ENCODE results near the gene CFAP47. TPM values are rescaled to one million over a fixed set of nuclear protein-coding genes. Genes with fewer than 3 reads are reported as not detected.

Gene CFAP47
- total and polyA plus RNA-seq, 2 of the 13 experiments (the other 11 are each of a cell fraction or from before 2014, with no cell fraction given), result not detected

GRCh38 chrX:36062778-36063177 lies 143.2 kb downstream of the CFAP47 start (continued):
- TF ChIP-seq FOSL2 (CRISPR knock-in tag; IDR thresholded peaks at IDR 0.05) (no peak), MXD1 (CRISPR knock-in tag; IDR thresholded peaks at IDR 0.05) (no peak), GPN1 (CRISPR knock-in tag; IDR thresholded peaks at IDR 0.05; ENCODE audit: borderline replicate concordance) (no peak), JUN (CRISPR knock-in tag; IDR thresholded peaks at IDR 0.05) (no peak), PAWR (CRISPR knock-in tag; IDR thresholded peaks at IDR 0.05; ENCODE audit: borderline replicate concordance) (no peak), PRDM4 (CRISPR knock-in tag; IDR thresholded peaks at IDR 0.05; ENCODE audit: borderline replicate concordance) (no peak), MAFK (conservative IDR thresholded peaks at IDR 0.05 in 1 of 2, IDR thresholded peaks at IDR 0.05 in 1 of 2; ENCODE audit: low read length in 2 of 2) (no peak), ETS1 (CRISPR knock-in tag; IDR thresholded peaks at IDR 0.05) (no peak), SMC3 (IDR thresholded peaks at IDR 0.05; ENCODE audit: low read length) (no peak)

GRCh38 chrX:36071061-36071460 lies 151.5 kb downstream of the CFAP47 start:
- H3K27me3 ChIP-seq (ENCODE audit: control insufficient read depth in 1 of 2, insufficient read depth in 2 of 2, low read length in 2 of 2), result no peaks in the 10 kb centered on the region
- intact Hi-C loops (cut with micrococcal nuclease; ENCODE audit: unreplicated experiment) (no loop called here), in situ Hi-C loops (cut with HindIII; ENCODE audit: extremely low pct_ligation_motif_present, low pct_unique_long_range_greater_than_20kb) (no loop called here)
- no peak overlapping the region for H3K4me2 ChIP-seq (ENCODE audit: low read depth, low read length)
- H3K27ac ChIP-seq (ENCODE audit: extremely low read length, insufficient read depth, low read length), result no peak overlapping the region
- H3K4me3 ChIP-seq (replicated peaks in 1 of 3; ENCODE audit: insufficient read depth in 1 of 3, low read depth in 2 of 3, low read length in 3 of 3), result no peak overlapping the region
- no peaks in the 10 kb centered on the region for H3K36me3 ChIP-seq (replicated peaks in 1 of 2; ENCODE audit: control insufficient read depth in 1 of 2, insufficient read depth in 2 of 2, low read length in 2 of 2)
- ChIA-PET CTCF (ENCODE audit: low intra/inter-chr PET ratio, low total read pairs) (no interaction called here), POLR2A (no interaction called here)
- FAIRE-seq (no peak), DNase-seq (ENCODE audit: low spot score) (no peak), ATAC-seq (no peak)
- no peak overlapping the region for H3K9ac ChIP-seq (ENCODE audit: insufficient read depth, low read depth, low read length)
- H4K20me1 ChIP-seq (ENCODE audit: insufficient read depth, low read length), result no peaks in the 10 kb centered on the region
- no peaks in the 10 kb centered on the region for H3K9me3 ChIP-seq (ENCODE audit: low read length)
- no peak overlapping the region for H2AFZ ChIP-seq (ENCODE audit: low read length)
- no peaks in the 10 kb centered on the region for H3K4me1 ChIP-seq (ENCODE audit: insufficient read depth, low read length)
- no peaks in the 10 kb centered on the region for H3K79me2 ChIP-seq (ENCODE audit: insufficient read depth, low read length)
- WGBS (ENCODE audit: low lambda C conversion rate), result 10% methylated on average over 2 of the region's 2 CpGs
- no TSS peak for BruUV-seq (replicated peaks)
- TF ChIP-seq UBTF (CRISPR knock-in tag; IDR thresholded peaks at IDR 0.05) (no peak), TSC22D2 (CRISPR knock-in tag; IDR thresholded peaks at IDR 0.05; ENCODE audit: borderline replicate concordance) (no peak), SCMH1 (CRISPR knock-in tag; IDR thresholded peaks at IDR 0.05; ENCODE audit: borderline replicate concordance) (no peak), ELF4 (CRISPR knock-in tag; IDR thresholded peaks at IDR 0.05; ENCODE audit: borderline replicate concordance) (no peak), ZSCAN22 (CRISPR knock-in tag; IDR thresholded peaks at IDR 0.05) (no peak), SOX13 (IDR thresholded peaks at IDR 0.05) (no peak), SOX13 (CRISPR knock-in tag; conservative IDR thresholded peaks at IDR 0.05 in 1 of 2, IDR thresholded peaks at IDR 0.05 in 1 of 2) (no peak), TEF (CRISPR knock-in tag; IDR thresholded peaks at IDR 0.05) (no peak)

All from HepG2 (cell line).